A549 (cell line): ENCODE measurements around the gene NPLOC4.

ENCODE experiments used
- CEBPB ChIP-seq, 2 experiments: fragments of >200 bp in 1 of 2; sonication (Bioruptor Twin) in 1 of 2; formaldehyde crosslinking in 1 of 2; IDR thresholded peaks; 2 replicates each; pipeline ENCODE4 v1.6.1; 2012 to 2016
- CHD4 ChIP-seq: fragments of 200-600 bp; sonication (generic); IDR thresholded peaks from 2 replicates; pipeline ENCODE4 v1.6.1; 2016; ENCODE audit warnings: antibody characterized with exemption, mild to moderate bottlenecking, borderline replicate concordance
- EP300 ChIP-seq, 2 experiments: fragments of >200 bp; sonication (Bioruptor Twin); formaldehyde crosslinking; IDR thresholded peaks; 2 replicates in 1 of 2; 3 replicates in 1 of 2; pipeline ENCODE4 v1.6.1; 2016 to 2017
- HDAC2 ChIP-seq: fragments of 200-600 bp; sonication (generic); IDR thresholded peaks from 2 replicates; pipeline ENCODE4 v1.6.1; 2016
- HOXB13 ChIP-seq: fragments of 250-450 bp; sonication (Bioruptor Pico); IDR thresholded peaks from 2 replicates; pipeline ENCODE4 v1.5.0; 2020; ENCODE audit warnings: low read depth, mild to moderate bottlenecking, moderate library complexity
- MAZ ChIP-seq: fragments of 150-350 bp; IDR thresholded peaks from 2 replicates; pipeline ENCODE4 v1.6.1; 2014; ENCODE audit warnings: antibody characterized with exemption, low read depth, low read length, borderline replicate concordance
- MYC ChIP-seq: IDR thresholded peaks from 2 replicates; pipeline ENCODE4 v1.6.1; 2012; ENCODE audit warnings: mild to moderate bottlenecking, inconsistent platforms, low read length, improper control_type of control experiment, borderline replicate concordance
- NFE2L2 ChIP-seq: fragments of 150-350 bp; conservative IDR thresholded peaks from 2 replicates; pipeline ENCODE4 v1.6.1; 2014; ENCODE audit warnings: low read length
- NPAS2 ChIP-seq: fragments of 250-450 bp; sonication (Bioruptor Pico); IDR thresholded peaks from 2 replicates; pipeline ENCODE4 v1.8.0; 2022; ENCODE audit warnings: mild to moderate bottlenecking, moderate library complexity, borderline replicate concordance
- POLR2A ChIP-seq: IDR thresholded peaks from 2 replicates; pipeline ENCODE4 v1.6.1; 2012; ENCODE audit warnings: mild to moderate bottlenecking, low read length
- TP53 ChIP-seq: fragments of 250-450 bp; sonication (Bioruptor Pico); IDR thresholded peaks from 2 replicates; pipeline ENCODE4 v1.5.0; 2021; ENCODE audit warnings: mild to moderate bottlenecking, moderate library complexity
- TF ChIP-seq, protein P1 (sequence below): fragments of >200 bp; sonication (Bioruptor Twin); formaldehyde crosslinking; IDR thresholded peaks from 3 replicates; pipeline ENCODE4 v1.5.1; 2016
- TF ChIP-seq, protein P2 (sequence below): fragments of 450-650 bp; IDR thresholded peaks from 2 replicates; pipeline ENCODE4 v1.6.1; 2014; ENCODE audit warnings: antibody characterized with exemption
- TF ChIP-seq, protein P3 (sequence below): fragments of 250-450 bp; sonication (Bioruptor Pico); IDR thresholded peaks from 2 replicates; pipeline ENCODE4 v1.5.0; 2021; ENCODE audit warnings: mild to moderate bottlenecking, moderate library complexity, borderline replicate concordance

DNA sequence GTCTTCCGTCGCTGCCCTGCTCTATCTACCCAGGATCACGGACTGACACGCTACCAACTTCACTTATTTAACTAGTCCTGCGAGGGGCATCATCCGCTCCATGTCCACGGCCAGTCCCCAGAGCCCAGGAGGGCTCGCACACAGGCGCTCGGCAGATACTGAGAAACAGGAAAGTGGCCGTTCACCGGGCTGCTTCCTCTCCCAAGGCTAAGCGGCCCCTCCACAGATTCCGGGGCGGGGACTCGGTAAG lies 29.1 kb upstream of the NPLOC4 start:
- TF ChIP-seq, protein P1, sequence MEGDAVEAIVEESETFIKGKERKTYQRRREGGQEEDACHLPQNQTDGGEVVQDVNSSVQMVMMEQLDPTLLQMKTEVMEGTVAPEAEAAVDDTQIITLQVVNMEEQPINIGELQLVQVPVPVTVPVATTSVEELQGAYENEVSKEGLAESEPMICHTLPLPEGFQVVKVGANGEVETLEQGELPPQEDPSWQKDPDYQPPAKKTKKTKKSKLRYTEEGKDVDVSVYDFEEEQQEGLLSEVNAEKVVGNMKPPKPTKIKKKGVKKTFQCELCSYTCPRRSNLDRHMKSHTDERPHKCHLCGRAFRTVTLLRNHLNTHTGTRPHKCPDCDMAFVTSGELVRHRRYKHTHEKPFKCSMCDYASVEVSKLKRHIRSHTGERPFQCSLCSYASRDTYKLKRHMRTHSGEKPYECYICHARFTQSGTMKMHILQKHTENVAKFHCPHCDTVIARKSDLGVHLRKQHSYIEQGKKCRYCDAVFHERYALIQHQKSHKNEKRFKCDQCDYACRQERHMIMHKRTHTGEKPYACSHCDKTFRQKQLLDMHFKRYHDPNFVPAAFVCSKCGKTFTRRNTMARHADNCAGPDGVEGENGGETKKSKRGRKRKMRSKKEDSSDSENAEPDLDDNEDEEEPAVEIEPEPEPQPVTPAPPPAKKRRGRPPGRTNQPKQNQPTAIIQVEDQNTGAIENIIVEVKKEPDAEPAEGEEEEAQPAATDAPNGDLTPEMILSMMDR = no peak
- no peak for TF ChIP-seq CHD4
- TF ChIP-seq POLR2A = no peak
- no peak for TF ChIP-seq HDAC2
- TF ChIP-seq, protein P2, sequence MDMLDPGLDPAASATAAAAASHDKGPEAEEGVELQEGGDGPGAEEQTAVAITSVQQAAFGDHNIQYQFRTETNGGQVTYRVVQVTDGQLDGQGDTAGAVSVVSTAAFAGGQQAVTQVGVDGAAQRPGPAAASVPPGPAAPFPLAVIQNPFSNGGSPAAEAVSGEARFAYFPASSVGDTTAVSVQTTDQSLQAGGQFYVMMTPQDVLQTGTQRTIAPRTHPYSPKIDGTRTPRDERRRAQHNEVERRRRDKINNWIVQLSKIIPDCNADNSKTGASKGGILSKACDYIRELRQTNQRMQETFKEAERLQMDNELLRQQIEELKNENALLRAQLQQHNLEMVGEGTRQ = no peak
- TF ChIP-seq, protein P3, sequence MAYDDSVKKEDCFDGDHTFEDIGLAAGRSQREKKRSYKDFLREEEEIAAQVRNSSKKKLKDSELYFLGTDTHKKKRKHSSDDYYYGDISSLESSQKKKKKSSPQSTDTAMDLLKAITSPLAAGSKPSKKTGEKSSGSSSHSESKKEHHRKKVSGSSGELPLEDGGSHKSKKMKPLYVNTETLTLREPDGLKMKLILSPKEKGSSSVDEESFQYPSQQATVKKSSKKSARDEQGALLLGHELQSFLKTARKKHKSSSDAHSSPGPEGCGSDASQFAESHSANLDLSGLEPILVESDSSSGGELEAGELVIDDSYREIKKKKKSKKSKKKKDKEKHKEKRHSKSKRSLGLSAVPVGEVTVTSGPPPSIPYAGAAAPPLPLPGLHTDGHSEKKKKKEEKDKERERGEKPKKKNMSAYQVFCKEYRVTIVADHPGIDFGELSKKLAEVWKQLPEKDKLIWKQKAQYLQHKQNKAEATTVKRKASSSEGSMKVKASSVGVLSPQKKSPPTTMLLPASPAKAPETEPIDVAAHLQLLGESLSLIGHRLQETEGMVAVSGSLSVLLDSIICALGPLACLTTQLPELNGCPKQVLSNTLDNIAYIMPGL (CRISPR knock-in tag) = no peak
- no peak for TF ChIP-seq NFE2L2
- no peak for TF ChIP-seq NPAS2
- TF ChIP-seq TP53 (CRISPR knock-in tag) = no peak
- TF ChIP-seq MAZ = no peak
- no peak for TF ChIP-seq EP300 (IDR thresholded peaks at IDR 0.05)
- no peak for TF ChIP-seq HOXB13 (CRISPR knock-in tag)
- no peak for TF ChIP-seq CEBPB (IDR thresholded peaks at IDR 0.05)
- no peak for TF ChIP-seq MYC
